Effector memory CD4-positive, alpha-beta T cell (primary cell): ENCODE data around the gene NRP2.

Experiments used
- DNase-seq, 3 donors: peaks; one replicate each; pipeline ENCODE4 v3.0.0-alpha.2; 2020
- H3K27ac ChIP-seq: 2 replicates; pipeline ENCODE4 v1.7.0; 2013; ENCODE audit warnings: mild to moderate bottlenecking, low read length, moderate library complexity; ENCODE audit not compliant: insufficient read depth, poor library complexity, severe bottlenecking
- H3K27me3 ChIP-seq: replicated peaks from 2 replicates; pipeline ENCODE4 v1.7.0; 2013; ENCODE audit warnings: mild to moderate bottlenecking, low read length; ENCODE audit not compliant: insufficient read depth, control insufficient read depth, poor library complexity, severe bottlenecking
- H3K36me3 ChIP-seq: 2 replicates; pipeline ENCODE4 v1.7.0; 2013; ENCODE audit warnings: mild to moderate bottlenecking, low read length, moderate library complexity; ENCODE audit not compliant: control insufficient read depth, insufficient read depth
- H3K4me1 ChIP-seq: 2 replicates; pipeline ENCODE4 v1.7.0; 2013; ENCODE audit warnings: low read length, mild to moderate bottlenecking; ENCODE audit not compliant: control insufficient read depth, insufficient read depth, poor library complexity, severe bottlenecking
- H3K4me3 ChIP-seq: 2 replicates; pipeline ENCODE4 v1.7.0; 2013; ENCODE audit warnings: low read length, low read depth, mild to moderate bottlenecking; ENCODE audit not compliant: insufficient read depth, poor library complexity, severe bottlenecking
- H3K9me3 ChIP-seq: 2 replicates; pipeline ENCODE4 v1.7.0; 2013; ENCODE audit warnings: mild to moderate bottlenecking, low read length, moderate library complexity; ENCODE audit not compliant: control insufficient read depth

NRP2 gene

DNA sequence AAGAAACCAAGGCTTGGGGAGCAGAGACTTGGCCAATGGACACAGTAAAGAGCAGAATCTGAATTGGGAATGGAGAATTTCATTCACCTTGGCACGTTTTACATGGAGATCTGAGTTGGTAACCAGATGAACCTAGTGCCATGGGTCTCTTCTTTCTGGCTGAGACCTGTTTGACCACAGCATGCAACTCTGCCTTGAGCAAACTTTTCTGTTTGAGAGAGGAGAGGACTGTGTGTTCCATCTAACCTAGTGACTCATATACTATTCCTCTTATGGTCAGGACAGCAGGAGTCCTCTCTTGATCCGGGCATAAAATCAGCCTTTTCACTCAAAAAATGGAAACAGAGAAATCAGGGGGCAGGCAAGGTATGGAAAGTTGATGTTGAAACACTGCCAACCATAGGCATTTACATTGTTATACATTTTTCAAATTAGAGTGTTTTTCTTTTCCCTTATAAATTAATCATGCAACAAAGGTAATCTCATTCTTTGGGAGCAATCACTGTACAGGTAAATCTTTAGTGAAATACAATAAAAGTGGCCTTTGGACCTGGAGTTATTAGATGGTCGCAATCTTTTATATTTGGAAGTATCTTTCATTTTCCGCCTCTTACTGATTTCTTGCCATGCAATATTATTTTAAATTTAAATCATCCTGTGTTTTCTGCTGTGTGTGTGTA, 86.7 kb downstream of the NRP2 start:
- Histone ChIP-seq H3K36me3 (no peaks in the 10 kb centered on the region), H3K9me3 (no peaks in the 10 kb centered on the region), H3K27ac (no peak overlapping the region), H3K4me1 (no peaks in the 10 kb centered on the region), H3K27me3 (peaks cover 5% of the 10 kb centered on the region), H3K4me3 (no peak overlapping the region)
- DNase-seq: no peak

DNA sequence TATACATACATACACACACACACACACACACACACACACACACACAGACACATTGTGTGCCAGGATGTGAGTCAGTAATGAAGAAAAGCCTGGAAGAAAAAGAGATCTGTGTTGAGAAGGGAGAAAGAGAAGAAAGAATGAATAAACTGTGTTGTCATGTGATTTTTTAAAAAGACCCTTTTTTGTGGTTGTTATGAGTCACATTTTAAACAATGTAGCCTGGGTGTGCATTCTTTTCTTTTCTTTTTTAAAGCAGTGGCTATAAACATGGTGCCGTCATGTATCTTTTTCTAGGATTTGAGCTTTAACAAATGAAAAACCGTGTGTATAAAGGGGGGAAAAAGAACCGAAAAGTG, 87.2 kb downstream of the NRP2 start:
- H3K4me3 ChIP-seq: no peak overlapping the region
- H3K27me3 ChIP-seq: no peaks in the 10 kb centered on the region
- no peak for DNase-seq
- H3K9me3 ChIP-seq: no peaks in the 10 kb centered on the region
- H3K27ac ChIP-seq: no peak overlapping the region
- H3K36me3 ChIP-seq: no peaks in the 10 kb centered on the region
- no peaks in the 10 kb centered on the region for H3K4me1 ChIP-seq

DNA sequence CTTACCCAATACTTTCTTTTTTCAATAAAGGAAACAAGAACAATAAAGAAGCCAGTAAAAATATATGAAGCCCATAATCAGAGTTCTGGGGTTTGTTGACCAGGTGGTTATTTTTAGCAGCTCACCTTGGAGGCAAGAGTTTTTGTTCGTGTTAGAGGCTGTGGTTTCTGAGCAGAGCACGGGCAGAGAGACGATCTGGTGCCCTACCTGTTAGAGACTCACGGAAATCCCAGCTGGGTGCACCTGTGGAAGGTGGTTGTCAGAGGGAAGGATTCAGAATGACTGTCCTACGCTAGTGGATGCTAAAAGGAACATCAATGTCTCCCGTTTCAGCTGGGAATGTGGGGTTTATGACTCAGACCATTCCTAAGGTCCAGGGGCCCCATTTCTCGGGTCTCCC, 87.6 kb downstream of the NRP2 start:
- no peaks in the 10 kb centered on the region for H3K36me3 ChIP-seq
- no peak overlapping the region for H3K4me3 ChIP-seq
- no peaks in the 10 kb centered on the region for H3K4me1 ChIP-seq
- no peaks in the 10 kb centered on the region for H3K27me3 ChIP-seq
- H3K9me3 ChIP-seq: no peaks in the 10 kb centered on the region
- DNase-seq: no peak
- H3K27ac ChIP-seq: no peak overlapping the region

DNA sequence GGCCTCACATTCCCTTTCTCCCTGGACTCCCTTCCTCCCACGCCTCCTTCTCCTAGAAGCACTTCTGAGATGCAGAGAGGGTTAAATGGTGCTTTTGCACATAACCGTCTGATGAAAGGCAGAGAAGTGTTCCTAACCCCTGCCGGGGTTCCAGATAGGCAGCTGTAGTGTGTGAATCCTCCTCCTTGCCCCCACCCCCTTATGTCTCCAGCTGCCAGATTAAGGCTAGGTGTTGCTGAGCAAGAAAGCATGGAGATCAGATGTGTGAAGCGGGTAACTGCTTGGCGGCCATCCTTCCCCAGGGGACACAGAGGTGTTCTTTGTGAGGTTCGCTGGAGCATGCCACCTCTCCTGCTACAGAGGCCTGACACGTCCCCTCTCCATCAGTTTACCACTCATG, 88.3 kb downstream of the NRP2 start:
- Histone ChIP-seq H3K9me3 (no peaks in the 10 kb centered on the region), H3K4me1 (no peaks in the 10 kb centered on the region), H3K4me3 (no peak overlapping the region), H3K27me3 (no peaks in the 10 kb centered on the region), H3K36me3 (no peaks in the 10 kb centered on the region), H3K27ac (no peak overlapping the region)
- no peak for DNase-seq

DNA sequence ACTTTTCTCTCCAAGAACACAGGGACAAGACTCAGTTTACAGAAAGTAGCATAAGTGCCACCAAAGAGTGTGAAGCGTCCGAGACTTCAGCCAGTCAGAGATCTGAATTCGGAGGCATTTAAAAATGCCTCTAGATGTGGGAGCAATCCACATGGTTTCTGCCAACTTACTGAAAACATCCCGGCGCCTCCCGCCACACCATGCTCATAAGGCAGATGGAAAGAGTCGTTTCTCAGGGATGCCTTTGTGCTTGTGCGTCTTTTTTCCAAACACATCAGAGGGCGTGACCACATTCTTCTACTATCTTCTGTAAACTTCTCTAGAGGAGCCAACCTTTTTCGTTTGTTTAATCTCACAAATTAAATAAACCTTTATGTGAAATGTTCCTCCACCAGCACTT, 88.7 kb downstream of the NRP2 start:
- no peaks in the 10 kb centered on the region for H3K27me3 ChIP-seq
- no peaks in the 10 kb centered on the region for H3K36me3 ChIP-seq
- no peak for DNase-seq
- H3K4me1 ChIP-seq: no peaks in the 10 kb centered on the region
- no peak overlapping the region for H3K4me3 ChIP-seq
- H3K9me3 ChIP-seq: no peaks in the 10 kb centered on the region
- no peak overlapping the region for H3K27ac ChIP-seq

DNA sequence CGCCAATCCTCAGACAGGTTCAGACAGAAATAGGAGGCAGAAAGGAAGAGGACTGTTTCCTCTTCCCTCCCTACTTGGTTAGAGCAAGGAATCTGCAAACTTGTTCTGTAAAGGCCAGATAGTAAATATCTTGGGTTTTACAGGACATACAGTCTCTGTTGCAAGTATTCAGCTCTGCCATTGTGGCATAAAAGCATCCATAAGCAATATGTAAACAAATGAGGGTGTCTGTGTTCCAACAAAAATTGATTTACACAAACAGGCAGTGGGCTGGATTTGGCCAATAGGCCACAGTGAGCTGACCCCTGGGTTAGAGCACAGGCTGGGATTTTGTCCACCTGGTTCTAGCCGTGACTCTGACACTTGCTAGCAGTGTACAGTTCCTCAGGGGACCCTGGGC, 89.4 kb downstream of the NRP2 start:
- H3K36me3 ChIP-seq: no peaks in the 10 kb centered on the region
- no peak for DNase-seq
- no peaks in the 10 kb centered on the region for H3K27me3 ChIP-seq
- H3K9me3 ChIP-seq: no peaks in the 10 kb centered on the region
- H3K4me1 ChIP-seq: no peaks in the 10 kb centered on the region
- H3K27ac ChIP-seq: no peak overlapping the region
- no peak overlapping the region for H3K4me3 ChIP-seq

DNA sequence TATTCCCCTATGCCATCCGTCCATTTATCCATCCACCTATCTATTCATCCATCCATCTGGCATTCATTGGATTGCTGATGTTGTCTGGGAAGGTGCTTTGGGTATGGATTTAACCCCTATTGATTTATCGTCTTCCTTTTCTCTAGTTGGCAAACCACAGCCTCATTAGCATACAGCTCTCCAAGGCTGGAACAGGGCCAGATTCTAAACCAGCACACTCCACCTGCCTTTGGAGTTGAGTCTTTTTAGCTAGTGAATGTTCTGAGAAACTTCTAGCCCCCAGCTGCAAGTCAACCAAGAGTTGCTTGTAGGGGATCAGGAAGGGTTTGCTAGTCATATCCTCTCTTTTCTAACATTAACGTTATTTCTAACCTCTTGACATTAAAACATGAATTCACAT, 90.7 kb downstream of the NRP2 start:
- Histone ChIP-seq H3K27ac (no peak overlapping the region), H3K36me3 (no peaks in the 10 kb centered on the region), H3K27me3 (no peaks in the 10 kb centered on the region), H3K4me3 (no peak overlapping the region), H3K4me1 (no peaks in the 10 kb centered on the region), H3K9me3 (no peaks in the 10 kb centered on the region)
- no peak for DNase-seq

DNA sequence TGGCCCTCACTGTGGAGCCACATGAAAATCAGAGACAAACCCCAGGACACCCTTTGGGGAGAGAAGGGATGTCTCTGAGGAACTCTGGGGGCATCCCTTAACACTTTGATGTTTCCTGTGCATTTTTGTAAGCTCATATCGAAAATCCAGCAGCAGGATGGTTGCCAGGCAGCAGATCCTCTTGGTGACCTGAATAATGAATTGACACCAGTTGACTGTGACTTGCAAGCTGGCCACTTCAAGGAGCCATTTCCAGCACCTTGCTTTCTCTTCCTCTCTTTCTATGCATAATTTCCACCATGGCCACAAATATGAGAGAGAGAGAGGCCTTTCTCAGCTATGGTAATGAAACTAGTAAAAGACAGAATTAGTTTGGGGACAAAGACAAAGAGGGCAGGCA, 91.7 kb downstream of the NRP2 start:
- Histone ChIP-seq H3K27me3 (no peaks in the 10 kb centered on the region), H3K4me1 (no peaks in the 10 kb centered on the region), H3K9me3 (no peaks in the 10 kb centered on the region), H3K36me3 (no peaks in the 10 kb centered on the region), H3K4me3 (no peak overlapping the region), H3K27ac (no peak overlapping the region)
- DNase-seq: no peak

DNA sequence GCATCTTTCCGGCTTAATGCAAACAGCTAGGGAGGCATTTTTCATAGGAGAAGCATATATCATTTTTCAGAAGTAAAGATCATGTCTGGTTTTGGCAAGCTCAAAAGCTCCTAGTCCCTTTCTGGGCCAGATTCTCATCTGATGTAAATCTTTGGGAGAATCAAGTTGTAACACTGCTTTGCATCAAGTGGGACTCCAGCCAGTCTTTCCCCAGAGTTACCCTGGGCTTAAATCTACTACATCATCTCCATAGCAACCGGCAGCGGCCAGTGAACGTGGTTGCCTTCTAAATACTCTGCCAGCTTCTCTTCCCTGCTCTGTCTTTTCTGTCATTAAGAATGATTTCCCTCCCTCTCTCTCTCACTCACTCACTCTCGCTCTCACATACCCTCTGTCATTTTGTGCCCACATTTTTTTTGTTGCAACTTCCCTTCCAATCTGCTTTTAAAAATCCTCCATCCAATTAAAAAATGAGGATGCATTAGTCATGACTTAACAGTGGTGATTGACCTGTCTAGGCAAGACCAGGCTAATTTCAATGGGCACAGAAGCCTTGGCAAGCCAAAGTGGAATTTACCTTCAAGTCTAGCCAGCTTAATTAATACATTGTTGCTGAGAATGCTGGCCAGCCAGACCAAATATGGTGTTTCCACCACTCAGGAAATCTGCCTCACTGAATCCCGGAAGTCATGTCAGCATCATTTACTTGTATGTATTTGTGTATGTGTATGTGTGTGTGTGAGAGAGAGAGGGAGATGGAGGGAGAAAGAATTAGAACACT, 93.0 kb downstream of the NRP2 start:
- no peak overlapping the region for H3K27ac ChIP-seq
- no peaks in the 10 kb centered on the region for H3K27me3 ChIP-seq
- no peaks in the 10 kb centered on the region for H3K4me1 ChIP-seq
- H3K4me3 ChIP-seq: no peak overlapping the region
- no peaks in the 10 kb centered on the region for H3K36me3 ChIP-seq
- DNase-seq: no peak
- H3K9me3 ChIP-seq: no peaks in the 10 kb centered on the region

DNA sequence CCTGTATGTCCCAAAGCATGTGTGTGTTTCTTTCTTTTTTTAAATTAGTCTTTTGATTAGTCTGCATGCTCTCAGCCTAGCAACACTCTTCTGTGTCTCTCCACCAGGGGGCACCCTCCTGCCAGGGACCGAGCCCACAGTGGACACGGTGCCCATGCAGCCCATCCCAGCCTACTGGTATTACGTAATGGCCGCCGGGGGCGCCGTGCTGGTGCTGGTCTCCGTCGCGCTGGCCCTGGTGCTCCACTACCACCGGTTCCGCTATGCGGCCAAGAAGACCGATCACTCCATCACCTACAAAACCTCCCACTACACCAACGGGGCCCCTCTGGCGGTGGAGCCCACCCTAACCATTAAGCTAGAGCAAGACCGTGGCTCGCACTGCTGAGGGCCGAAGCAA, 93.8 kb downstream of the NRP2 start:
- H3K4me1 ChIP-seq: no peaks in the 10 kb centered on the region
- H3K4me3 ChIP-seq: no peak overlapping the region
- H3K9me3 ChIP-seq: no peaks in the 10 kb centered on the region
- DNase-seq: no peak
- no peaks in the 10 kb centered on the region for H3K27me3 ChIP-seq
- H3K36me3 ChIP-seq: no peaks in the 10 kb centered on the region
- no peak overlapping the region for H3K27ac ChIP-seq
